NCI-H2029 treated with DMSO at 0.1 percent for 48 hours (cell line): Measurements from ENCODE around the gene RANBP9.

Source experiments
- DNase-seq: peaks from one replicate; lab custom pipeline; 2025; lab: John Stamatoyannopoulos, UW

The RANBP9 gene

GRCh38 chr6:13648850-13649249, 62.8 kb downstream of the RANBP9 start:
- peak; percentile 83 for DNase-seq

- no peak for DNase-seq
These were observed 68.5 kb downstream of the RANBP9 start for GRCh38 chr6:13643125-13643524.

- no peak for DNase-seq
These were observed 70.3 kb downstream of the RANBP9 start for GRCh38 chr6:13641315-13641714.

GRCh38 chr6:13638626-13639025, 73.0 kb downstream of the RANBP9 start:
- no peak for DNase-seq

GRCh38 chr6:13638014-13638413, 73.6 kb downstream of the RANBP9 start:
- no peak for DNase-seq

GRCh38 chr6:13635948-13636658, 75.5 kb downstream of the RANBP9 start:
- DNase-seq: no peak

GRCh38 chr6:13633343-13633742, 78.3 kb downstream of the RANBP9 start:
- DNase-seq: no peak

GRCh38 chr6:13630499-13630898, 81.1 kb downstream of the RANBP9 start:
- DNase-seq: no peak

GRCh38 chr6:13629459-13630116, 82.0 kb downstream of the RANBP9 start:
- DNase-seq: no peak

- peak; percentile 26 for DNase-seq
These were observed 86.8 kb downstream of the RANBP9 start for GRCh38 chr6:13624871-13625288.

GRCh38 chr6:13617066-13617465, 94.6 kb downstream of the RANBP9 start:
- DNase-seq: no peak

GRCh38 chr6:13615792-13616120, 95.9 kb downstream of the RANBP9 start:
- peak; percentile 55 for DNase-seq

- DNase-seq: peak; percentile 97
These were observed 96.5 kb downstream of the RANBP9 start, which contains the start of gene NOL7 for GRCh38 chr6:13614926-13615791. NOL7 (plus strand) TSS chr6:13615335; CDS start chr6:13615359, 24 bp downstream.

- peak; percentile 33 for DNase-seq
These were observed 97.3 kb downstream of the RANBP9 start for GRCh38 chr6:13614126-13614925.

- no peak for DNase-seq
These were observed 98.5 kb downstream of the RANBP9 start for GRCh38 chr6:13613029-13613594.

GRCh38 chr6:13611715-13612114, 99.9 kb downstream of the RANBP9 start:
- no peak for DNase-seq

GRCh38 chr6:13605634-13606033, 106.0 kb downstream of the RANBP9 start:
- no peak for DNase-seq

- no peak for DNase-seq
These were observed 106.9 kb downstream of the RANBP9 start for GRCh38 chr6:13604546-13605416.

GRCh38 chr6:13604135-13604534, 107.5 kb downstream of the RANBP9 start:
- DNase-seq: no peak

- no peak for DNase-seq
These were observed 111.6 kb downstream of the RANBP9 start for GRCh38 chr6:13600036-13600435.

GRCh38 chr6:13597073-13597472, 114.6 kb downstream of the RANBP9 start:
- DNase-seq: no peak
